NCI-H1930 (cell line): Measurements from ENCODE around the gene BPI.
"Not testable (repeated sequence)": the region's sequence is repeated elsewhere in the genome, so short reads cannot be mapped to it uniquely, and the experiment has no call there.

Source experiments
- DNase-seq, 2 experiments: peaks; one replicate each; lab custom pipeline; 2025; lab: John Stamatoyannopoulos, UW

BPI gene

GRCh38 chr20:38278131-38278530 lies 25.8 kb upstream of the BPI start:
- DNase-seq = no peak

DNA sequence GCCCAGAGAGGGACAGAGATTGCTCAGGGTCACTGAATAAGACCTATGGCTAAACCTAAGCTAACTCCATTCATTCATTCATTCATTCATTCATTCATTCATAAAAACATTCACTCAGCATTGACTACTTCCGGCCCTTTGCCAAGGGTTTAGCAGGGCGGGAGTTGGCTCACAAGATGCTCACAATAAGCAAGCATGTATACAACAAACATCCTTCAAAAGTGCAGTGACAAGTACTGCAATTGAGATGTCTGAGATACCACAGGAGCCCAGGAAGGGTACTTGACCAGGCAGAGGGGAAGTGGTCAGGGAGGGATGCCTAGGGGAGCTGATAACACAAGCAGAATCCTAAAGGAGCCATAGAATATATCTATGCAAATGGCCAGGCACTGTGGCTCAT lies 25.2 kb upstream of the BPI start:
- DNase-seq = no peak

DNA sequence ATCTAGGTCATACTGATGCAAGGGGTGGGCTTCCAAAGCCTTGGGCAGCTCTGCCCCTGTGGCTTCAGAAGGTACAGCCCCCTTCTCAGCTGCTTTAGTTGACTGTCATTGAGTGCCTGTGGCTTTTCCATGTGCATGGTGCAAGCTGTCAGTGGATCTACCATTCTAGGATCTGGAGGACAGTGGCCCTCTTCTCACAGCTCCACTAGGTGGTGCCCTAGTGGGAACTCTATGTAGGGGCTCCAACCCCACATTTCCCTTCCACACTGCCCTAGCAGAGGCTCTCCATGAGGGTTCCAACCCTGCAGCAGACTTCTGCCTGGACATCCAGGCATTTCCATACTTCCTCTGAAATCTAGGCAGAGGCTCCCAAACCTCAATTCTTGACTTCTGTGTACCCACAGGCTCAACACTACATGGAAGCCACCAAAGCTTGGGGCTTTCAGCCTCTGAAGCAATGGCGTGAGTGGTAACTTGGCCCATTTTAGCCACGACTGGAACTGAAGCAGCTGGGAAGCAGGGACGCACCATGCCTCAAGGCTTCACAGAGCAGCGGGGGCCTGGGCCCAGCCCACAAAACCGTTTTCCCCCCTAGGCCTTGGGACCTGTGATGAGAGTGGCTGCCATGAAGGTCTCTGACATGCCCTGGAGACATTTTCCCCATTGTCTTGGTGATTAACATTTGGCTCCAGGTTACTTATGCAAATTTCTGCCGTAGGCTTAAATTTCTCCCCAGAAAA lies 22.6 kb upstream of the BPI start:
- not testable (repeated sequence) for DNase-seq

DNA sequence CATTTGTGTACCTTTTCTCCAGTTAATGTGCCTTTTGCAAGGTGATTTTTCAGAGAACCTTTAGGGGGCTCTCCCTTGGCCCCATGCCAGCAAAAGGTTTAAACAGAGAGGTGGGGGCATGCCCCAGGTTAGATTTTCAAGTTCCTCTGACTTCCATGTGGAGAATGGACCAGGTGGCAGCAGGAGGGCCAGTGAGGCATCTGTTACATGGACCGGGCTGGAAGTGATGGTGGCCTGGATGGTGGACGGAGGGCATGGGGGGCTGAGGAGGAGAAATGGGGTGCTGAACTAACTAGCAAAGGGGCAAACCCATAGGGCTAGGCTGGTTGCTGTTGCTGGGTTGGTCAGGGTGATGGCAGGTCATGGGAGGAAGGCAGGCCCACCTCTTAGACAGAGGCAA lies 20.7 kb upstream of the BPI start:
- no peak for DNase-seq

- not testable (repeated sequence) for DNase-seq
Observed at GRCh38 chr20:38284066-38284650, 19.8 kb upstream of the BPI start.

- DNase-seq = no peak
Observed at GRCh38 chr20:38284893-38285444, 19.0 kb upstream of the BPI start.

DNA sequence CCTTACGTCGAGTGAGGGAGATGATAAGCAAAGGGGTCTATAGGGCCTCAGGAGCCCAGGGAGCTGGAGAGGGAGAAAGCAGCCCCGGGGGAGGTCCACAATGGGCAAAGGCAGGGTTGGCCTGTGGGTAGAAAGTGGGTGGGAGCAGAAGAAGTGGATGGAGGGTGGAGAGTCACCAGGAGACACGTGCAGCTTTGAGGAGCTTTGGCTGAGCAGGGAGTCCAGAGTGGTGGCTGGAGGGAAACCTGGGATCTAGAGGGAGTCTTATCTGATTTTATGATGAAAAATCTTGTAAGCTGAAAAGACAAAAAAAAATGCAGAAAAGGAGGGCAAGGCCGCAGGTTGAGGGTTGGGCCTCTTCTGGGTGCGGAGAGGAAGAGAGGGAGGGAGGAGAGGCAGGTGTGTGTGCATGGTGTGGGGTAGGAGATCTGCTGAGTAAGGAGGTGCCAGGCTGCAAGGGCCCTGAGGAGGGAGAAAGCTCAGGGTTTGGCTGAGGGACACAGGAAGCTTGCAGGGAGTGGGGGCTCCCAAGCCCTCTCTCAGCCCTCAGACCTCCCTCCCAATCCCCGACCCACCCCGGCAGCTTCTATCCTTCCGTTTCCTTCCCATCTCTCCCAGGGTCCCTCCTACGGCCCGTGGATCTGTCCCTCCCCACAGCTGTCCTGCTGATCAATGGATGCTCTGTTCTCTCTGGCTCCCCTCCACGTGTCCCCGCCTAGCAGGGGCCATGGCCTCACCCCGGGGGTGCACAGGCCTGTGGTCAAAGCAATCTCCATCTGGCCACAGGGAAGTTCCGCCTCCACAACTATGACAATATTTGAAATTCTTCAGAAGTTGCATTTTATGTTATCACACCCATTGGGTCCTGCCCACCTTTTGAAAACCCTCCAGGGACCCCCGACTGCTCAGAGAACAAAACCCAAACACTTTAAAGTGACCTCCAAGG lies 17.1 kb upstream of the BPI start:
- DNase-seq = no peak

DNA sequence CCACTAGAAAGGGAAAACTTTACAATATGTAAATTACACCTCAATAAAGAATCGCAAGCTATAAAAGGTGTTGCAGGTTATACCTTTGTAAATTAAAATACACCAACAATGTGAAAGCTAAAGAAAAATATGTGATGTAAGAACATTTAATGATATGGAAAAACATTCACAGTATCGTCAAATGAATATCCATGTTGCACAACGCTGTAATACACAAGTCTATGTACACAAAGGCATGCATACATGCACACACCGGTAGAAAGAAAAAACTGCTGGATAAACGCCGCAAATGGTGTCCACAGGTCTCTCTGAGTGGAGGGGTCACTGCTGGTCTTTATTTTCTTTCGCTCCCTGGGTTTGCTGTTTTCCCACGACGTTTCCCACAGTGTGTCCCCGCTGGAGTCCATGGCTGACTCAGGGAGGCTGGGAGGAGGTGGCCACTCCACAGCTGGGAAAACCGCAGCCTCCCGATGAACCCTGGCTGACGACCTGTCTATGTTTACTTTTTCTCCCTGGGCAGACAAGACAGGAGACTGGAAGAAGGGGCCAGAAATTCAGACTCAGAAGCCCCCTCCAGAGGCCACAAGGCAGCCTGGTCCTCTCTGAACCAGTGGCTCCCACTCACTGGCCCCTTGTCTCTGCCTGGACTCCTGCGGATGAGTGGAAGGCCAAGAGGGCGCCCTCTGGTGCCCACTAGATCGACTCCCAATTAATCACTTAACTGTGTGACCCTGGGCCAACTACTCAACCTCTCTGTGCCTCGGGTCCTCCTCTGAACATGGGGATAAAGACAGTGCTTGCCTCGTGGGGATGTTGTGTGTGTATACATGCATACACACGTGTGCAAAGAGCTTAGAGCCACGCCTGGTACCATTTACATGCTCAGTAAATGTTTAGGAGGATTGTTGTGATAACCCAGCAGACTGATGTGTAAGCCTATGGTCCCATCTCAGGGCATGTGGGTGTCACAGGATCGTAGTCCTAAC lies 12.8 kb upstream of the BPI start:
- DNase-seq = no peak

GRCh38 chr20:38291966-38292365 lies 12.0 kb upstream of the BPI start:
- no peak for DNase-seq

GRCh38 chr20:38293491-38294065 lies 10.4 kb upstream of the BPI start:
- no peak for DNase-seq

- no peak for DNase-seq
Observed at GRCh38 chr20:38294076-38294591, 9.8 kb upstream of the BPI start.

DNA sequence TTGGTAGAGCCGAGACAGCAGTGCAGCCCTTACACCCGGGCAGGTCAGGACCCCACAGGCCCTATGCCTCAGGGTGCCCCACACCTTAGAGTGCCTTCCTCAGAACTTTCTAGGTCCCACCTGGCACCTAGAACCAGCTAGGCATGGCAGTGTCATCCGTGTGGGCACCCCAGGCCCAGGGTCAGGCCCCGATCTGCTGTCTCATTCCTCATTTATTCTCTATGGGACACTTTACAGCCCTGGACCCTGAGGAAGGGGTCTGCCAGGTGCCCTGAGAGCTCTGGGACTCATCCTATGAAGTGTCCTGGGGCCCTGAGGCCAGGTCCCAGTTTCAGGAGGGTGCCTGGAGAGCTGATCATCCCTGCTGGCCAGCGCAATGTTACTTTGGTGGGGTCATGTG lies 8.1 kb upstream of the BPI start:
- DNase-seq = no peak

DNA sequence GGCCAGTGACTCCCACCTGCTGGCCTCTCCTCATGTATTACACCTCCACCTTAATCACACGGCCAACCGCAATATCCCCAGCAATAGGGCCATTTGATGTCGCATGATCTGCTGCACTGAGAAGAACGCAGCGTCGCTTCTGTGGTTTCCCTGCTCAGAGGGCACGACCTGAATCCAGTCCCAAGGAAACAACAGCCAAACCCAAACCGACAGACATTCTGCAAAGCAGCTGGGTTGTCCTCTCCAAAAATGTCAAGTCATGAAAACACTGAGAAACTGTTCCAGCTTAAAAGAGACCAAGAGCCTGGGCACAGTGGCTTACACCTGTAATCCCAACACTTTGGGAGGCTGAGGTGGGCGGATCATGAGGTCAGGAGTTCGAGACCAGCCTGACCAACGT lies 7.5 kb upstream of the BPI start:
- DNase-seq = no peak

DNA sequence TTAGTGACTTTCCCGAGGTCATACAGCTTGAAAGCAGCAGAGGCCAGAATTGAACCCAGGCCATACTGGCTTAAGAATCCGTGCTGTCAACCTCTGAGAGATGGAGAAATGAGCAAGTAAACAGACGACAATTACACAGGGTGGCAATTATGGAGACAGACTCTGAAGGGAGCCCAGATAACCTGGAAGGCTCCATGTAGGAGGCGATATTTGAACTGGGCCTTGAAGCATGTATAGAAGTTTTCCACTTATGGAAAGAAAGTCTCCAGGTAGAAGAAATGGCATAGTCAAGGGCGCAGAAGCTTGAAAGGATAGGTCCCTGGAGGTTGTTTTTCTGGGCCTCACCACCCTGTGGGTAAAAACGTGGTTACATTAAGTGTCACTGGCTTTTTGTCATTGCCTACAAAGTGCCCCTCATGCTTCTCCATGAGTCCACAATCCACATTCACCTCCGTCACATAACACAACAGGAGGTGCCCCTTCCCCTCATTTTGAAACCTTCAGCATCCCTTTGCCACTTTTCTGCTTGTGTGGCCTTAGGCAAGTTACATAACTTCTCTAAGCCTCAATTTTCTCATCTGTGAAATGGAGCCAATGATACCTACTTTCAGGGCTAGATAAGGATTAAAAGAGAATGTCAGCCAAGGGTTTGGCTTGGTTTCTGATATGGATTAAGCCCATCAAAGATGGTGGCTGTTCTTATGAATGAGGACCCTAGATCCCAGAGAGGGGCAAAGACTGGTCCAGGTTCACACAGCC lies 5.9 kb upstream of the BPI start:
- no peak for DNase-seq

GRCh38 chr20:38298768-38299288 lies 5.1 kb upstream of the BPI start:
- DNase-seq = no peak

DNA sequence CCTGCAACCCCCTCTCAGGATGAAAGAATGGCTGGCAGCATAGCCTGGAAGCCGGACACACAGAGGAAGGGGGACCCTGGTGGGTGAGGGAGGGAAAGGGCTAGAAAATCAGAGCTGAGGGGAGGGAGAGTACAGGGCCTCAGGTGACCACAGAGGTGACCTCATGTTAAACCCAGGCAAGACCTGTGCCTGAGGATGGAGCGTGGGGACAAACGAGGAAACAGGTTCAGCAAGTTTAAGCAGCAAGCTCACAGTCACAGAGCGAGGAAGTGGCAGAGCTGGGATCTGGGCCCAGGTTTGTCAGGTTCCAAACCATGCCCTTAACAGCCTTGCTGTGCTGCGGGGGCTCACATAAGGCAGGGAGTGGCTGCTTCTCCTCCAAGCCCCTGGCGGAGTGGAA lies 4.0 kb upstream of the BPI start:
- no peak for DNase-seq

DNA sequence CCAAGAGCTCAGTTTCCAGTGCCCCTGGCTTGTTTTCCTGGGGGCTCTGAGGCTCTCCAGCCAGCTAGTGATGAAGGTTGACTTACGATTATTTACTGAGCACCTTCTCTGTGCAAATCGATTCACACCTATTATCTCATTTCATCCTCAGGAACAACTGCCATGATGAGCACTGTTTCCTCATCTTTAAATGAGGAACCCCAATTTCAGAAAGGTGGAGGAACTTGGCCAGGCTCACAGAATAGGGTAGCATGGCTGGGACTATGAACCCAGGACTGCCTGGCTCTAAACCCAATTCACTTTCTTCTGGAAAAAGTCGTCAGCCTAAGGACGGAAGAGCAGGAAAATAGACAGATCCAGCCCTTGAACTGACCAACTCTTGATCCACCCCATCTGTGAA lies 3.5 kb upstream of the BPI start:
- DNase-seq = no peak

DNA sequence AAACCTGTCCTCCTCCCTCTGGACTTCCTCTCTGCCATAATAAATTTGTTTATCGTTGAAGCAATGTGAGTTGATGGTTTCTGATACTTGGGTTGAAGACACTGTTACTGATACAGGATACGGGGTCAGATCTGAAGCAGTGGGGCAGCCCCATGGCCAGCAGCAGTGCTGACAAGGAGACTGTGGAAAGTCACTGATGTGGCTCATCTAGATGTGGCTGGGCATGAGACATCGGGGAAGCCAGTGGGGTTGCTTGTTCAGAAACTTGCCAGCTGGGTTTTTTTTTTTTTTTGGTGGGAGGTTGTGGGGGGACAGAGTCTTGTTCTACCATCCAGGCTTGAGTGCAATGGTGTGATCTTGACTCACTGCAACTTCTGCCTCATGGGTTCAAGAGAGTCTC lies 2.6 kb upstream of the BPI start:
- no peak for DNase-seq

DNA sequence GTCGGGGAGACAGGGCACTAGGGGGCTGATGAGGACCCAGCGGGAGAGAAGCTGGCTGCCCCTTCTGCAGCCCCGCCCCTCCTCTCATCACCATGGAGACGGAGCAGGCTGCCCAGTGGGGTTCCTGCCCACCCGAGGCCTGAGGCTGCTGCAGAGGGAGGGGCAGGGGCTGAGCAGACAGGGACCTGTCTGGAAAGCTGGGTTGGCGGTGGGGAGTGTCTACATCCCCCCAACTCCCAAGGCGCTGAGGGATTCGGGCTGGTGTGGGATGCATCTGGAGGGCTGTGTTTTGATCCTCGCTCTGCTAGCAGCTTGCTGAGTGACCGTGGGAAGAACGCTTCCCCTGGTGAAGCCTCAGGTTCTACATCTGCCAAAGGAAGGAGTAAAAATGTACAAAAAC lies 1.2 kb upstream of the BPI start:
- no peak for DNase-seq
